G401.6 (cell line): ENCODE measurements around the gene WWTR1.

Source experiments
- FAIRE-seq: peaks from 2 replicates; lab custom pipeline; 2012; peaks lifted over from hg19 to GRCh38; lab: Jason Lieb, UNC

Gene WWTR1

GRCh38 chr3:149657926-149658743, at the start of gene WWTR1:
Gene WWTR1, minus strand, starts transcription at chr3:149658025. Its CDS starts 719 bp downstream, at chr3:149657306.
- peak; percentile 92 for FAIRE-seq

- no peak for FAIRE-seq
Observed at GRCh38 chr3:149706905-149707304, 49.1 kb upstream of the WWTR1 start.

GRCh38 chr3:149705416-149705815, 47.6 kb upstream of the WWTR1 start:
- no peak for FAIRE-seq

- FAIRE-seq: no peak
Observed at GRCh38 chr3:149703466-149703865, 45.6 kb upstream of the WWTR1 start.

GRCh38 chr3:149702691-149703441, 45.0 kb upstream of the WWTR1 start:
- no peak for FAIRE-seq

- FAIRE-seq: no peak
Observed at GRCh38 chr3:149701977-149702350, 44.1 kb upstream of the WWTR1 start.

- no peak for FAIRE-seq
Observed at GRCh38 chr3:149701206-149701976, 43.6 kb upstream of the WWTR1 start.

- no peak for FAIRE-seq
Observed at GRCh38 chr3:149688122-149688757, 30.4 kb upstream of the WWTR1 start.

GRCh38 chr3:149686996-149687395, 29.2 kb upstream of the WWTR1 start:
- no peak for FAIRE-seq

GRCh38 chr3:149678351-149678950, 20.6 kb upstream of the WWTR1 start:
- no peak for FAIRE-seq

- FAIRE-seq: no peak
Observed at GRCh38 chr3:149673393-149673792, 15.6 kb upstream of the WWTR1 start.

GRCh38 chr3:149670742-149671492, 13.1 kb upstream of the WWTR1 start:
- no peak for FAIRE-seq

GRCh38 chr3:149667576-149667975, 9.8 kb upstream of the WWTR1 start:
- no peak for FAIRE-seq

- FAIRE-seq: no peak
Observed at GRCh38 chr3:149663966-149664365, 6.1 kb upstream of the WWTR1 start.

GRCh38 chr3:149662240-149662887, 4.5 kb upstream of the WWTR1 start:
- FAIRE-seq: no peak

GRCh38 chr3:149660462-149660861, 2.6 kb upstream of the WWTR1 start:
- FAIRE-seq: no peak

GRCh38 chr3:149658744-149659497, 1.1 kb upstream of the WWTR1 start:
- no peak for FAIRE-seq

GRCh38 chr3:149657321-149657925, 402 bp downstream of the WWTR1 start:
- no peak for FAIRE-seq

GRCh38 chr3:149655826-149656574, 1.8 kb downstream of the WWTR1 start:
- no peak for FAIRE-seq
